Urinary bladder (tissue), 4 donors: ENCODE results near the gene WFIKKN2. TPM values are rescaled to one million over a fixed set of nuclear protein-coding genes. Genes with fewer than 3 reads are reported as not detected.

Source experiments
- DNase-seq: peaks from one replicate; pipeline ENCODE4 v3.0.0-alpha.2; 2015; ENCODE audit errors: extremely low spot score
- H3K27ac ChIP-seq: one replicate; pipeline ENCODE4 v1.5.1; 2013; ENCODE audit warnings: low read depth, mild to moderate bottlenecking, moderate library complexity
- H3K36me3 ChIP-seq: one replicate; pipeline ENCODE4 v1.6.1; 2013; ENCODE audit warnings: mild to moderate bottlenecking, moderate library complexity; ENCODE audit not compliant: insufficient read depth
- H3K4me1 ChIP-seq: one replicate; pipeline ENCODE4 v1.6.1; 2013; ENCODE audit warnings: mild to moderate bottlenecking, moderate library complexity; ENCODE audit not compliant: insufficient read depth
- H3K4me3 ChIP-seq: one replicate; pipeline ENCODE4 v1.5.1; 2013; ENCODE audit warnings: low read depth, low read length
- WGBS: extraction: QIAGEN DNeasy Blood & Tissue Kit; methylation state at CpG from one replicate; pipeline ENCODE4 v1.1.7; 2013; 5-methylcytosine and 5-hydroxymethylcytosine counted together
- polyA plus RNA-seq: library from polyadenylated mRNA; stranded (reverse); fragments of 200-250 nt; gene quantifications from one replicate; pipeline ENCODE4 v1.2.3, GENCODE V29; 2013
- total RNA-seq: library from RNA; depleted of rRNA; stranded (reverse); fragments of >200 nt; gene quantifications from one replicate; pipeline ENCODE4 v1.2.3, GENCODE V29; 2014
- donor health status: healthy with polysubstance abuse.
- donor health status: healthy.

WFIKKN2 gene
- total RNA-seq = 0.37 TPM
- 0.32 TPM for polyA plus RNA-seq

GRCh38 chr17:50835301-50836234 lies at the start of gene WFIKKN2:
TSS of gene WFIKKN2 (plus strand) at chr17:50835586. CDS start at chr17:50835938, 352 bp downstream.
- no peak for DNase-seq
- Histone ChIP-seq H3K36me3 (no peaks in the 10 kb centered on the region), H3K4me3 (peak within 1 kb of the TSS; percentile 2), H3K27ac (no peak within 1 kb of the TSS), H3K4me1 (no peaks in the 10 kb centered on the region)
- 65% methylated on average over 39 of the region's 39 CpGs for WGBS

- no peak overlapping the region for H3K4me3 ChIP-seq
- H3K4me1 ChIP-seq = no peaks in the 10 kb centered on the region
- WGBS = 34% methylated on average over 9 of the region's 9 CpGs
- H3K36me3 ChIP-seq = no peaks in the 10 kb centered on the region
- H3K27ac ChIP-seq = peak overlapping the region; percentile 58
- peak; percentile 72 for DNase-seq
Measured at GRCh38 chr17:50785946-50786570, 49.3 kb upstream of the WFIKKN2 start.

- H3K27ac ChIP-seq = no peak overlapping the region
- no peaks in the 10 kb centered on the region for H3K36me3 ChIP-seq
- H3K4me1 ChIP-seq = no peaks in the 10 kb centered on the region
- H3K4me3 ChIP-seq = no peak overlapping the region
- no peak for DNase-seq
- 84% methylated on average over 7 of the region's 7 CpGs for WGBS
Measured at GRCh38 chr17:50787106-50787505, 48.3 kb upstream of the WFIKKN2 start.

- WGBS = 73% methylated on average over 6 of the region's 6 CpGs
- H3K27ac ChIP-seq = no peak overlapping the region
- no peaks in the 10 kb centered on the region for H3K4me1 ChIP-seq
- no peaks in the 10 kb centered on the region for H3K36me3 ChIP-seq
- no peak overlapping the region for H3K4me3 ChIP-seq
- DNase-seq = no peak
Measured at GRCh38 chr17:50790618-50791017, 44.8 kb upstream of the WFIKKN2 start.

- Histone ChIP-seq H3K4me3 (no peak overlapping the region), H3K27ac (no peak overlapping the region), H3K4me1 (no peaks in the 10 kb centered on the region), H3K36me3 (no peaks in the 10 kb centered on the region)
- DNase-seq = no peak
- WGBS = 90% methylated on average over 7 of the region's 7 CpGs
Measured at GRCh38 chr17:50792132-50792531, 43.3 kb upstream of the WFIKKN2 start.

- H3K4me3 ChIP-seq = no peak overlapping the region
- H3K27ac ChIP-seq = no peak overlapping the region
- 93% methylated on average over 8 of the region's 8 CpGs for WGBS
- no peak for DNase-seq
- H3K36me3 ChIP-seq = no peaks in the 10 kb centered on the region
- H3K4me1 ChIP-seq = no peaks in the 10 kb centered on the region
Measured at GRCh38 chr17:50793007-50793406, 42.4 kb upstream of the WFIKKN2 start.

- Histone ChIP-seq H3K4me3 (no peak overlapping the region), H3K4me1 (no peaks in the 10 kb centered on the region), H3K27ac (no peak overlapping the region), H3K36me3 (no peaks in the 10 kb centered on the region)
- WGBS = 76% methylated on average over 6 of the region's 6 CpGs
- DNase-seq = no peak
Measured at GRCh38 chr17:50794361-50794760, 41.0 kb upstream of the WFIKKN2 start.

- Histone ChIP-seq H3K4me1 (no peaks in the 10 kb centered on the region), H3K36me3 (no peaks in the 10 kb centered on the region), H3K4me3 (no peak overlapping the region), H3K27ac (no peak overlapping the region)
- DNase-seq = no peak
- 37% methylated on average over 11 of the region's 11 CpGs for WGBS
Measured at GRCh38 chr17:50797135-50797810, 38.1 kb upstream of the WFIKKN2 start.

- WGBS = 90% methylated on average over 19 of the region's 19 CpGs
- peak overlapping the region; percentile 11 for H3K27ac ChIP-seq
- H3K36me3 ChIP-seq = no peaks in the 10 kb centered on the region
- no peaks in the 10 kb centered on the region for H3K4me1 ChIP-seq
- no peak overlapping the region for H3K4me3 ChIP-seq
- DNase-seq = peak; percentile 25
Measured at GRCh38 chr17:50798424-50799288, 36.7 kb upstream of the WFIKKN2 start.

- Histone ChIP-seq H3K36me3 (no peaks in the 10 kb centered on the region), H3K4me3 (no peak overlapping the region), H3K27ac (no peak overlapping the region), H3K4me1 (no peaks in the 10 kb centered on the region)
- DNase-seq = no peak
- WGBS = 82% methylated on average over 9 of the region's 9 CpGs
Measured at GRCh38 chr17:50799582-50799981, 35.8 kb upstream of the WFIKKN2 start.

- Histone ChIP-seq H3K4me3 (no peak overlapping the region), H3K4me1 (no peaks in the 10 kb centered on the region), H3K27ac (no peak overlapping the region), H3K36me3 (no peaks in the 10 kb centered on the region)
- no peak for DNase-seq
- 92% methylated on average over 12 of the region's 12 CpGs for WGBS
Measured at GRCh38 chr17:50800196-50800700, 35.1 kb upstream of the WFIKKN2 start.

- 78% methylated on average over 12 of the region's 12 CpGs for WGBS
- Histone ChIP-seq H3K27ac (no peak overlapping the region), H3K4me1 (no peaks in the 10 kb centered on the region), H3K36me3 (no peaks in the 10 kb centered on the region), H3K4me3 (no peak overlapping the region)
- DNase-seq = no peak
Measured at GRCh38 chr17:50802609-50803571, 32.5 kb upstream of the WFIKKN2 start.
